Left lung (tissue), 10 donors: ENCODE measurements around the gene RSL1D1. TPM values are rescaled to one million over a fixed set of nuclear protein-coding genes. Genes with fewer than 3 reads are reported as not detected.

ENCODE experiments used
- ATAC-seq: fragments of 200-7000 bp; cut with Tn5 transposase; one replicate; pipeline ENCODE4 v1.9.1; 2020; ENCODE audit warnings: moderate library complexity
- DNase-seq, 4 donors: peaks; one replicate each; pipeline ENCODE4 v3.0.0-alpha.2; 2013 to 2020
- H3K27ac ChIP-seq, 2 donors: fragments of 200-600 bp; sonication (generic) in 1 of 2; one replicate each; pipeline versions ENCODE4 v1.5.0 to v1.8.0; 2020 to 2021
- H3K27me3 ChIP-seq, 2 donors: fragments of 200-600 bp; sonication (generic) in 1 of 2; one replicate each; pipeline versions ENCODE4 v1.5.0 to v1.8.0; 2020 to 2021
- H3K36me3 ChIP-seq, 2 donors: fragments of 200-600 bp; sonication (generic) in 1 of 2; one replicate each; pipeline versions ENCODE4 v1.5.0 to v1.8.0; 2020 to 2021
- H3K4me1 ChIP-seq, 2 donors: fragments of 200-600 bp; one replicate each; pipeline ENCODE4 v1.8.0; 2021
- H3K4me3 ChIP-seq, 2 donors: fragments of 200-600 bp; sonication (generic) in 1 of 2; one replicate each; pipeline versions ENCODE4 v1.5.0 to v1.8.0; 2020 to 2021; ENCODE audit warnings: mild to moderate bottlenecking in 1 of 2
- H3K9me3 ChIP-seq, 2 donors: fragments of 200-600 bp; sonication (generic) in 1 of 2; one replicate each; pipeline versions ENCODE4 v1.5.0 to v1.8.0; 2020 to 2021
- intact Hi-C, 2 donors: fragments of 100-400 bp; cut with DNase I; formaldehyde crosslinking; loops; one replicate each; pipeline versions ENCODE4 v1.11.2 to v1.14.2; 2022
- polyA plus RNA-seq, 6 donors: library from polyadenylated mRNA; unstranded; fragments of 120-200 nt; gene quantifications; one replicate each; pipeline ENCODE4 v1.2.1, GENCODE V29; 2013; ENCODE audit not compliant: insufficient read length in 6 of 6
- total RNA-seq, 2 donors: library from RNA; stranded (reverse); fragmentation: NEBNext Ultra II Directional; extraction: Animal tissue kit (Norgen Biotek cat#: 25700); gene quantifications; one replicate each; pipeline ENCODE4 v1.2.1, GENCODE V29; 2021
- TF ChIP-seq, protein P1 (sequence below), 2 donors: fragments of 200-600 bp; sonication (generic) in 1 of 2; IDR thresholded peaks; one replicate each; pipeline versions ENCODE4 v1.5.0 to v1.8.0; 2021; ENCODE audit warnings: antibody characterized with exemption in 2 of 2
- donor health status: DM: no; HTN: yes; CAD: no.
- donor health status: DM: no; HTN: no; CAD: no.

The RSL1D1 gene
- total and polyA plus RNA-seq, 8 donors = 88.3 to 274 (median 237) TPM

DNA sequence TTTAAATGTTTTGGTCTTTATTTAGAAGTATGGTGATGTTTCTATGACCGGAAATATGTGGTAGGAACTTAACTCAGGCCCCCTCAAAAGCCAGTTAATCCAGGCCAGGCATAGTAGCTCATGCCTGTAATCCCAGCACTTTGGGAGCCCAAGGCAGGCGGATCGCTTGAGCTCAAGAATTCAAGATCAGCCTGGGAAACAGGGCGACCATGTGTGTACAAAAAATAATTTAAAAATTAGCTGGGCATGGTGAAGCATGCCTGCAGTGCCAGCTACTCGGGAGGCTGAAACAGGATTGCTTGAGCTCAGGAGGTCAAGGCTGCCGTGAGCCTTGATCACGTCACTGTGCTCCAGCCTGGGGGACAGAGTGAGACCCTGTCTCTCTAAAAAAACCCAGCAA is 10.3 kb downstream of the RSL1D1 start:
- Histone ChIP-seq H3K27ac (no peak overlapping the region), H3K4me3 (no peak overlapping the region), H3K4me1 (no peaks in the 10 kb centered on the region), H3K9me3 (no peaks in the 10 kb centered on the region), H3K27me3 (no peaks in the 10 kb centered on the region), H3K36me3 (peaks cover 0 to 99% of the 10 kb centered on the region in 2 donors)
- TF ChIP-seq, protein P1, sequence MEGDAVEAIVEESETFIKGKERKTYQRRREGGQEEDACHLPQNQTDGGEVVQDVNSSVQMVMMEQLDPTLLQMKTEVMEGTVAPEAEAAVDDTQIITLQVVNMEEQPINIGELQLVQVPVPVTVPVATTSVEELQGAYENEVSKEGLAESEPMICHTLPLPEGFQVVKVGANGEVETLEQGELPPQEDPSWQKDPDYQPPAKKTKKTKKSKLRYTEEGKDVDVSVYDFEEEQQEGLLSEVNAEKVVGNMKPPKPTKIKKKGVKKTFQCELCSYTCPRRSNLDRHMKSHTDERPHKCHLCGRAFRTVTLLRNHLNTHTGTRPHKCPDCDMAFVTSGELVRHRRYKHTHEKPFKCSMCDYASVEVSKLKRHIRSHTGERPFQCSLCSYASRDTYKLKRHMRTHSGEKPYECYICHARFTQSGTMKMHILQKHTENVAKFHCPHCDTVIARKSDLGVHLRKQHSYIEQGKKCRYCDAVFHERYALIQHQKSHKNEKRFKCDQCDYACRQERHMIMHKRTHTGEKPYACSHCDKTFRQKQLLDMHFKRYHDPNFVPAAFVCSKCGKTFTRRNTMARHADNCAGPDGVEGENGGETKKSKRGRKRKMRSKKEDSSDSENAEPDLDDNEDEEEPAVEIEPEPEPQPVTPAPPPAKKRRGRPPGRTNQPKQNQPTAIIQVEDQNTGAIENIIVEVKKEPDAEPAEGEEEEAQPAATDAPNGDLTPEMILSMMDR (IDR thresholded peaks at IDR 0.05) = no peak
- DNase-seq (no peak), ATAC-seq (no peak)
- intact Hi-C loops = loop anchor here in 1 of 2 donors (10.0 kb wide), 1 partner anchor 66 kb away; no protein-coding TSS in a partner anchor

DNA sequence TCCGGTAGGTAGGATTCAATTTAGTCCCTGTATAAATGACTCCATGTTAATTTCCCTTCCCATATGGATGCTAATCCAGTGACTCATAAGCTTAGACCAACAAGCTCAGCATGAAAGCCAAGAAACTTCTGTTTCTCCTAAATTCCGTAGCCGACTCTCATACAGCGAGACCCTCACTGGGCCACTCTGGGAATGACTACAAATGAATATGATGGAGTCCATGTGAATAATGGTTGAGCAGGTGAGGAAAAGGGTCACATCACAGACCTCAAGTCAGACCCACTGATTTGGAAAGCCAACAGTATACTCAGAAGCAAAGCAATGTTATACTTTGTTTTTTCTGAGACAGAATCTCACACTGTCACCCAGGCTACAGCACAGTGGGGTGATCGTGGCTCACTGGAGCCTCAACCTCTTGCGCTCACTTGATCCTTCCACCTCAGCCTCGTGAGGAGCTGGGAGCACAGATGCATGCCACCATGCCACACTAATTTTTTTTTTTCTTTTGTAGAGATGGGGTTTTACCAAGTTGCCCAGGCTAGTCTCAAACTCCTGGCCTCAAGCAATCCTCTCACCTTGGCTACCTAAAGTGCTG is 14.6 kb downstream of the RSL1D1 start:
- TF ChIP-seq, protein P1 (IDR thresholded peaks at IDR 0.05) = no peak
- Histone ChIP-seq H3K4me1 (peaks cover 0 to 15% of the 10 kb centered on the region in 2 donors), H3K27ac (no peak overlapping the region), H3K4me3 (no peak overlapping the region), H3K9me3 (no peaks in the 10 kb centered on the region), H3K27me3 (no peaks in the 10 kb centered on the region), H3K36me3 (peaks cover 0 to 58% of the 10 kb centered on the region in 2 donors)
- ATAC-seq (no peak), DNase-seq (no peak)
- intact Hi-C loops = no loop called here

DNA sequence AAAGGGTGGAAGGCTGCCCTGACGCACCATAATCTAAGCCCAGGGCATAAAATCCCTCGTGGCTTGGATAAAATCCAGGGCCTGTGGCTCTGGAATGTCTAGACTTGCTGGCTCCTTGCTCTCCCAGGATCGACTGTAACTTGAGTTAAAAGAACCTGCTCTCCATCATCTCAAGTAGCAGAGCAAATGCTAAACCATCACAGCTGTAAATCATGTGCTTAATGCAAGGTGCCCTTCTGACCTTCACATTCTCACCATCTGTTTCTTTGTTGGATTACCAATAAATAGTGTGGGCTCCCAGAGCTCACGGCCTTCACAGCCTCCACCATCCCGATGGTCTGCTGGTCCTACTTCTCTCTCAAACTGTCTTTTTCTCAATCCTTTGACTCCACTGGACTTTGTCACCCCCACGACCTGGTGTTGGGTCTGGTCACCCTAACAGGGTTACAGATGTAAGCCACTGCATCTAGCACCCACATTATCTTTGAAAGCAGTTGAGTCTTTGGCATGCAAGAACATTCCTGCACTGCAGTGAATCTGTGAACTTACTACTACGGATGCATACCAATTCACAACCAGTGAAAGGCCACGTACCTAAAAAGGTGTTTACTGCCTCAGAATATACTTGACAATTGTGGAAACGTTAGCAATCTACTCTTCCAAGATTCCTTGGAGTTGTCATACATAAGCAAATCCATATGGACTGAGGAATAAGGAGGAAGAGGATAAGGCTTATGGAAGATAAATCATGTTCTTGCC is 15.3 kb downstream of the RSL1D1 start:
- no peak for ATAC-seq
- Histone ChIP-seq H3K4me1 (peaks cover 0 to 15% of the 10 kb centered on the region in 2 donors), H3K36me3 (peaks cover 0 to 51% of the 10 kb centered on the region in 2 donors), H3K9me3 (no peaks in the 10 kb centered on the region), H3K4me3 (no peak overlapping the region), H3K27ac (no peak overlapping the region), H3K27me3 (no peaks in the 10 kb centered on the region)
- DNase-seq = no peak
- intact Hi-C loops = no loop called here
- TF ChIP-seq, protein P1 (IDR thresholded peaks at IDR 0.05) = no peak

DNA sequence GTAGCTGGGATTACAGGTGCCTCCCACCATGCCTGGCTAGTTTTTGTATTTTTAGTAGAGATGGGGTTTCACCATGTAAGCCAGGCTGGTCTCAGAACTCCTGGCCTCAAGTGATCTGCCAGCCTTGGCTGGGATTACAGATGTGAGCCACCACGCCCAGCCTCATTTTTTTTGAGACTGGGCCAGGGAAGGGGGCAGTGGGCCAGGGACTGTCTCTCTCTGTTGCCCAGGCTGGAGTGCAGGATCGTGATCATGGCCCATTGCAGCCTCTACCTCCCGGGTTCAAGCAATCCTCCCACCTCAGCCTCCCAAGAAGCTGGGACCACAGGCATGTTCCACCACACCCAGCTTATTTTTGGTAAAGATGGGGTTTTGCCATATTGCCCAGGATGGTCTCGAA is 16.0 kb downstream of the RSL1D1 start:
- Histone ChIP-seq H3K27me3 (no peaks in the 10 kb centered on the region), H3K27ac (no peak overlapping the region), H3K4me1 (peaks cover 0 to 15% of the 10 kb centered on the region in 2 donors), H3K9me3 (no peaks in the 10 kb centered on the region), H3K4me3 (no peak overlapping the region), H3K36me3 (peaks cover 0 to 44% of the 10 kb centered on the region in 2 donors)
- ATAC-seq (no peak), DNase-seq (no peak)
- intact Hi-C loops = no loop called here
- TF ChIP-seq, protein P1 (IDR thresholded peaks at IDR 0.05) = no peak

DNA sequence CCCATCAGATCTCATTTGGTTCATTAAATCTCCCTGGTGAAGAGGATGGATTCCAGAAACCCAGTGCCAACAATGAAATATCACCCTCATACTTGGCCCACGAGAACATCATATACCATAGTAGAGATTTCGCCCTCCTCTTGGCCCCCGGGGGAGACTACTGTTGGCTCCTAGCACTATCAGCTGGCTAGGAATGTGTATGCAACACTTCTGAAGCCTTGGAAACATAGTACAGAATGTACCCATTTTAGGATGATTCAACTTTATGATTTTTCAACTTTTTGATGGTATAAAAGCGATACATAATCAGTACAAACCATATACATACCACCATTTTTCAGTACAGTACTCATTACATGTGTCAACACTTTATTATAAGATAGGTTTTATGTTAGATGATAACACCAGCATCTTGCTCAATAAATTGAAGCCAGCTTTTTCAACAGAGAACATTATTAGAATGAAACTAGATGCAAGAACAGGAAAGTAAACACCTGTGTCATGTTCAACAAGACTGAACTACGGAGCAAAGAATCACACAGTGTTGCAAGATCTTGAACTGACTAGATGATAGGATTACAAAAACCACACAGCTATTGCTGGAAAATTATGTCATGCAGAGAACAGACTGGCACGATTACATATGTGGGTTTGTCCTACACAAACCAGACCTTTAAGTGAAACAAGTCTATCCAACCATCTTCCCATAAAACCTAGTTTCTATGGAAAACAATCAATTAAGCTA is 17.2 kb downstream of the RSL1D1 start:
- no peaks in the 10 kb centered on the region for H3K9me3 ChIP-seq
- no peak overlapping the region for H3K27ac ChIP-seq
- intact Hi-C loops = no loop called here
- DNase-seq (no peak), ATAC-seq (peak; percentile 59)
- H3K36me3 ChIP-seq = peaks cover 0 to 32% of the 10 kb centered on the region in 2 donors
- peaks cover 0 to 15% of the 10 kb centered on the region in 2 donors for H3K4me1 ChIP-seq
- no peak overlapping the region for H3K4me3 ChIP-seq
- TF ChIP-seq, protein P1 (IDR thresholded peaks at IDR 0.05) = no peak
- H3K27me3 ChIP-seq = no peaks in the 10 kb centered on the region
